NT2/D1 (cell line): Measurements from ENCODE around the gene LDLRAD4.

ENCODE experiments used
- SUZ12 ChIP-seq: IDR thresholded peaks from 2 replicates; pipeline ENCODE4 v1.6.1; 2011; ENCODE audit not compliant: insufficient read length, insufficient read depth; ENCODE audit errors: extremely low read depth
- YY1 ChIP-seq: IDR thresholded peaks from 2 replicates; pipeline ENCODE4 v1.6.1; 2011; ENCODE audit not compliant: insufficient read length, insufficient read depth
- ZNF274 ChIP-seq: IDR thresholded peaks from 2 replicates; pipeline ENCODE4 v1.6.1; 2011; ENCODE audit warnings: mild to moderate bottlenecking, low read depth, low read length

DNA sequence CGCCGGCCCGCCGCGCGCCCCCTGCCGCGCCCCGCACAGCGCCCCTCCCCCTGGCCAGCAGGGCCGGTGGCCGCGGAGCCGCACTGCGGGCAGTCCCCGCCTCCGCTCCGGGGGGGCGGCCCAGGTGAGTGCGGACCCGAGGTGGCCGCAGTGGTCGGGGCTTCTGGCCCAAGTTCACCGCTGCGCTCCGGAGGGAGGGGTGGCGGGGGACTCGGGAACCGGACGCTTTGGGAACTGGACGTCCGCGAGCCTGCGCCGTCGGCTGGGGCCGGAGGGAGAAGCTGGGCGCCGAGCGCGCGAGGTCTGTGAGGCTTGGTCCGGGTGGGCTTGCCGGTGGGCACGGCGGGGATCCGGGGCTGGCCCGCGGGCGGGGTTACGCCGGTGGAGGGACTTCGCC lies 591 bp upstream of the LDLRAD4 start:
- TF ChIP-seq YY1 (no peak), SUZ12 (no peak), ZNF274 (no peak)
